Stimulated activated CD4-positive, alpha-beta T cell treated with anti-CD3 and anti-CD28 coated beads, Interleukin-12 subunit alpha, Interleukin-12 subunit beta, amount 100 ng/mL, for 48 hours (primary cell): ENCODE measurements around the gene MYLK3.

ENCODE experiments used
- DNase-seq, 3 donors: peaks; one replicate each; pipeline ENCODE4 v3.0.0-alpha.2; 2020; ENCODE audit warnings: low read depth in 2 of 3, low spot score in 1 of 3

MYLK3 gene

GRCh38 chr16:46759309-46759708, 11.2 kb upstream of the MYLK3 start:
- DNase-seq = no peak

DNA sequence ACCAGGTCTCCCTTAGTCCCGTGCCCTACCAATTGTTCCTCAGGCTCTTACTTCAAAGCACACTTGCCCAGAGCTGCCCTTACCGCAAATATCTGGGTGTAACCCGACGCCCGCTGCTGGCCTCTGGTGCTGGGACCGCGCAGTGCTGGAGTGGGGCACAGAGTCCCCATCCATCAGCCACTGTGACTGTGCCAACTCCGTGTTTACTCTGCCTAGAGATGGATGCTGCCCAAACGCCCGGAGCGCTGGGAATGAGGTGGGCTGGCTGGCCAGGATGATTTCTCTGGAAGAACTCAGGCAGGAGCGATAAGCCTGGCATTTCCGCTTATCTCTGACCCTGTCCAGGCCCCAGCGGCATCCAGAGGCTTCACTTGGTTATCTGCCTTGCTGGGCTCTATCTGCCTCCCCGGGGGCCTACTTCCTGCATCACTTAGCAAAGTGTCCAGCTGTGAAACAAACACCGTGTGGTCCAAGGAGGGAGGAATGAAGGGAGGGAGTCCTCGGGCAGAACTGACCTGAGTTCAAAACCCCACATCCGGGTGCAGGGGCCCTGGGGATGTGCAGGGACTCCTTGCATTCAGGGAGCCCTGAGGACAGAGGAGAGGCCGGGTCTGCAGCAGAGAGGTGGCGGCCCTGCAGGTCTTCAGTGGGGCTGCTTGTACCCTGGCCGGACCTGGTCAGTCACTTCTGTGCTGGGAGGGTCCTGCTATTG, 9.4 kb upstream of the MYLK3 start:
- no peak for DNase-seq

DNA sequence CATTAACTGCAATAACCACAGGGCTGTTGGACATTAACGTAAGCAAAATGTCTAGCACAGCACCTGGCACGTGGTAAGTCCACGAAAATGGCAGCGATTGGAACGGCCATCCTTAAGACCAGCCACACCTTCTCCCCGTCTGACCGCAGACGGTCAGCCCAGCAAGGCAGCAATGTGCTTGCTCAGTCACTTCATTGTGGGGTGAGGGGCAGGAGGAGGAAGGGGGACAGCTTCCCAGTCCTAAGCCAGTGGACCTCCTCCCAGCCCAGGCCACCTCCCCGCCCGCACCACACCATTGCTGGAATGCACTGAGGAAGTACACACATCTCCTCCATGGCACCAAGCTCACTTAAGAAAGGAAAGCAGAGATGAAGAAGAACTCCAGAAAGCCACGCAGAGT, 8.6 kb upstream of the MYLK3 start:
- no peak for DNase-seq

GRCh38 chr16:46753015-46753414, 4.9 kb upstream of the MYLK3 start:
- DNase-seq = no peak

DNA sequence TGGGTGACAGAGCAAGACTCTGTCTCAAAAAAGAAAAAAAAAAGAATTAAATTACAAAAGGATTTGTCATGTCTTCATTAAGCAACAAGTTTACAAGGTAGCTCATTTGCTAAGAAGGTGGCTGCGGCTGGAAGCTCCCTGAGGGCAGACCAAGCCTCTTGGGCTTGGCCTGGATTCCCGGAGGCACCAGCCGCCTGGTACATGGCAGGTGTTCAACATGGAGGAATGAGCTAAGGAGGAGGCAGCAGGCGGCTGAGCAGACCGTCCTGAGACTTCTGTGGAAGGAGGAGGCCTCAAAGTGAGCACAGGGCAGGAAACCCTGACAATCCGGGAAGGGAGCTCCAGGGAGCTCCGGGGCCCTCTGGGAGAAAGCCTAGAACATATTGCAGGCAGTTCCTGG, 3.2 kb upstream of the MYLK3 start:
- DNase-seq = no peak

DNA sequence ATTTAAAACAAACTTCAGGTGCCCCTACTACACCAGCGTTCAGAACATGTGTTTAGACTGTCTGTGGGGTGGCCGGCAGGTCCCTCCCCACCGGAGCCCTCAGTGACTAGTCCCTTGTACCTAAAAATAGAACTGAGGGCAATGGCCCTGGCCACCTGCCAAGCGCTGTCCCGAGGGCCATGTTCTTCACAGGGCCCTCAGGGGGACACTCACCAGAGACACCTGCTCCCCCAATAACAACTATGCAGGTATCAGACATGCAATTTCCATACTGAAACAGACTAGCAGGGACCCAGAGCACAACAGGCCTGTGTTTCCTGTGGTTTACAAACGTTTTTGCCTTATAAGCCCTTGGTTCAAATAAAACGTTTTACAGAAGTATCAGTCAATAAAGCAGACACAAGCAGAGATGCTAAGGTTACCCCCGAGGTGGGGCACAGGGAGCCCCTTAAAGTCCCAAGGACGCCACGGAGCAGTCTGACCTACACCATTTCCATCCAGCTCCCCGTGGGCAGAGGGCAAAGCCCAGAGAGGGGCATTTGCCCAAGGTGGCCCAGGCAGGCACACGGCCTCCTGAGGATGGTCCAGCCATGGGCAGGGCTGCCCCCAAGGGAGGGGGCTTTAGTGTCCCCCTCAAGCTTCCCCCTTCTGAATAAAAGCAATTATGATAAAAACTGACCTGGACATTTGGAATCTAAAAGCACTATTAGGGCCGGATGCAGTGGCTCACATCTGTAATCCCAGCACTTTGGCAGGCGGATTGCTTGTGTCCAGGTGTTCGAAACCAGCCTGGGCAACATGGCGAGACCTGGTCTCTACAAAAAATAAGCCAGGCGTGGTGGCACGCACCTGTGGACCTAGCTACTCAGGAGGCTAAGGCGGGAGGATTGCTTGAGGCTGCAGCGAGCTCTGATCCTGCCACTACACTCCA, 896 bp upstream of the MYLK3 start:
- no peak for DNase-seq

GRCh38 chr16:46746821-46747776, 1.0 kb downstream of the MYLK3 start:
- DNase-seq = no peak

- no peak for DNase-seq
Measured at GRCh38 chr16:46745617-46746016, 2.5 kb downstream of the MYLK3 start.

GRCh38 chr16:46743232-46743719, 4.9 kb downstream of the MYLK3 start:
- no peak for DNase-seq

- no peak for DNase-seq
Measured at GRCh38 chr16:46739934-46740333, 8.2 kb downstream of the MYLK3 start.

GRCh38 chr16:46737621-46738214, 10.4 kb downstream of the MYLK3 start:
- no peak for DNase-seq

DNA sequence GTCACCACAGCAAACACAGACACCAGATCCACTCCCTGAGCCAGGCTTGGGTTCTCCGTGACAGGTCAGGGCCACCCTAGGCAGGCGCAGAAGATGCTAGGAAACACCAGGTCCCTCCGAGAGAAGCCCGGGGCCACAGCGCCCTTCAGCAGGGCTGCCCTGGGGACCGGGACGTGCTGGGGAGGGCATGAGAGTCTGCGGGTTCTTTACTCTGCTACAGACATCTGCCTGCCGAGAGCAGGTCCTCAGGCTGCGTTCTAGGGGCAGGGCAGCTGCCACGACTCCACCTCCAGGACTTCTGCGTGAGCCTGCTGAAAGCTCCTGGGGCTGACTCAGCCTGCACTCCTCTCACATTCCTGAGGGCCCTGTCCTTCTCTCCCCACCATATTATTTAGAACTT, 11.4 kb downstream of the MYLK3 start:
- no peak for DNase-seq

DNA sequence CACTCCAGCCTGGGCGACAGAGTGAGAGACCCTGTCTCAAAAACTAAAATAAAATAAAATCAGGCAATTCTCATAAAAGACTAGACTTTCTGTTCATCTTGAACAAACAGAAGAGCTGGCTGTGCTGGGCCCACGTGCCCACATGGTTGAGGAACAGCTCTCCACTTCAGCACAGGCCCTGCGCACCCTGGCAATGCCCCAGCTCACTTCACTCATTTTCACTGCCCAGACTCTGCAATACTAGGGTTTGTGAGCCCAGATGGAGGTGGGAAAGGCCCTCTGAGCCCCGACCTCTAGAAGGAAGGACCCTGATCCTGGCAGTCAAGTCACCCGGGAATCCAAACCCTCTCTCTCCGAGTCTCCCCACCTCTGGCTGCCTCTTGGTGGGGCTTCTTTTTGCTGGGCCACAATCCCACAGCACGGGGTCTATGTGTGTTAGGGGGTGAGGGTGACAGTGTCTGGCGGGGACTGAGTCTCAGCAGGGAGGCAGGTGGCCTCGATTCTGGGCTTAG, 14.8 kb downstream of the MYLK3 start:
- no peak for DNase-seq

DNA sequence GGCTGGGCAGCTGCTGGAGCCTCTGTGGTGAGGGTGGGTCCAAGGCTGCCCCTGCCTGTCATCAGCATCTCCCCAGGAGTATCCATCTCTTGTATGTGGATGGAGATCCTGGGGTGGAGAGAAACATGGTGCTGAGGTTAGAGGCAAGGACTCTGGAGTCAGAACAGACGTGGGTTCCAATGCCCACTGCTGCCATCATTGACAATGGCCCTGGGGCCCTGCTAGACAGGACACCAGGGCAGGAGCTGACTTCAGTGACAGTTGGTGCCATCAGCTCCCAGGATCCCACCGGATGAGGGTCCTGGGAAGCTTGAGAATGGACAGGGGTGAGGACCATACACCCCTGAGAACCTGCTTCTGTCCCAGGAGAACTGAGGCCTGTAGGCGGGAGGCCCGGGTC, 15.6 kb downstream of the MYLK3 start:
- no peak for DNase-seq

GRCh38 chr16:46731691-46732555, 16.2 kb downstream of the MYLK3 start:
- no peak for DNase-seq

- no peak for DNase-seq
Measured at GRCh38 chr16:46730801-46731690, 17.1 kb downstream of the MYLK3 start.

GRCh38 chr16:46730126-46730525, 18.0 kb downstream of the MYLK3 start:
- no peak for DNase-seq

GRCh38 chr16:46729326-46729995, 18.7 kb downstream of the MYLK3 start:
- DNase-seq = no peak
